MM.1S (cell line): ENCODE measurements around the gene RTKN.
"Not testable (repeated sequence)": the region's sequence is repeated elsewhere in the genome, so short reads cannot be mapped to it uniquely, and the experiment has no call there.

Experiments
- DNase-seq: peaks from one replicate; pipeline ENCODE4 v3.0.0-alpha.2; 2015
- H2AFZ ChIP-seq: fragments of 300-600 bp; sonication (generic); 2 replicates; pipeline ENCODE4 v1.6.0; 2016; ENCODE audit warnings: antibody characterized with exemption, low read length
- H3F3A ChIP-seq: fragments of 300-600 bp; sonication (generic); 2 replicates; pipeline ENCODE4 v1.6.1; 2016; ENCODE audit warnings: mild to moderate bottlenecking, antibody characterized with exemption, low read length, moderate library complexity, mixed read lengths; ENCODE audit not compliant: insufficient read depth
- H3K27ac ChIP-seq: fragments of 300-600 bp; sonication (generic); 2 replicates; pipeline ENCODE4 v1.5.1; 2016; ENCODE audit warnings: mild to moderate bottlenecking, low read length
- H3K27me3 ChIP-seq: fragments of 300-600 bp; sonication (generic); replicated peaks from 2 replicates; pipeline ENCODE4 v1.6.0; 2016; ENCODE audit warnings: low read length; ENCODE audit not compliant: insufficient read depth
- H3K36me3 ChIP-seq: fragments of 300-600 bp; sonication (generic); replicated peaks from 2 replicates; pipeline ENCODE4 v1.6.1; 2016; ENCODE audit warnings: mild to moderate bottlenecking, low read length, mixed read lengths; ENCODE audit not compliant: insufficient read depth
- H3K4me1 ChIP-seq: fragments of 300-600 bp; sonication (generic); 2 replicates; pipeline ENCODE4 v1.6.1; 2016; ENCODE audit warnings: low read length, mixed read lengths
- H3K4me2 ChIP-seq: fragments of 300-600 bp; sonication (generic); 2 replicates; pipeline ENCODE4 v1.6.0; 2016; ENCODE audit warnings: low read depth, low read length
- H3K4me3 ChIP-seq: fragments of 300-600 bp; sonication (generic); 2 replicates; pipeline ENCODE4 v1.5.1; 2016; ENCODE audit warnings: low read length, mixed read lengths
- H3K79me2 ChIP-seq: fragments of 300-600 bp; sonication (generic); 2 replicates; pipeline ENCODE4 v1.6.1; 2016; ENCODE audit warnings: mixed run types, low read length, mixed read lengths
- H3K9ac ChIP-seq: fragments of 300-600 bp; sonication (generic); 2 replicates; pipeline ENCODE4 v1.6.1; 2016; ENCODE audit warnings: low read length, mixed read lengths
- H3K9me2 ChIP-seq: fragments of 300-600 bp; sonication (generic); replicated peaks from 2 replicates; pipeline ENCODE4 v1.6.1; 2016; ENCODE audit warnings: mild to moderate bottlenecking, low read length, mixed read lengths; ENCODE audit not compliant: insufficient read depth
- H3K9me3 ChIP-seq: fragments of 300-600 bp; sonication (generic); replicated peaks from 2 replicates; pipeline ENCODE4 v1.6.1; 2016; ENCODE audit warnings: mild to moderate bottlenecking, low read length, mixed read lengths; ENCODE audit not compliant: insufficient read depth
- H4K20me1 ChIP-seq: fragments of 300-600 bp; sonication (generic); 2 replicates; pipeline ENCODE4 v1.6.1; 2016; ENCODE audit warnings: mild to moderate bottlenecking, low read length, moderate library complexity, mixed read lengths; ENCODE audit not compliant: insufficient read depth
- EZH2 ChIP-seq: fragments of 300-600 bp; sonication (generic); optimal IDR thresholded peaks from 2 replicates; pipeline ENCODE3; 2017; ENCODE audit warnings: low read depth, mild to moderate bottlenecking, antibody characterized with exemption, low read length, mixed read lengths
- EZH2phosphoT487 ChIP-seq: fragments of 300-600 bp; sonication (generic); IDR thresholded peaks from 2 replicates; pipeline ENCODE4 v1.6.1; 2018; ENCODE audit warnings: antibody characterized with exemption, low read length
- TF ChIP-seq, protein P1 (sequence below): fragments of 300-600 bp; sonication (generic); IDR thresholded peaks from 2 replicates; pipeline ENCODE4 v1.5.1; 2016; ENCODE audit warnings: antibody characterized with exemption, low read length, mixed read lengths

RTKN gene

DNA sequence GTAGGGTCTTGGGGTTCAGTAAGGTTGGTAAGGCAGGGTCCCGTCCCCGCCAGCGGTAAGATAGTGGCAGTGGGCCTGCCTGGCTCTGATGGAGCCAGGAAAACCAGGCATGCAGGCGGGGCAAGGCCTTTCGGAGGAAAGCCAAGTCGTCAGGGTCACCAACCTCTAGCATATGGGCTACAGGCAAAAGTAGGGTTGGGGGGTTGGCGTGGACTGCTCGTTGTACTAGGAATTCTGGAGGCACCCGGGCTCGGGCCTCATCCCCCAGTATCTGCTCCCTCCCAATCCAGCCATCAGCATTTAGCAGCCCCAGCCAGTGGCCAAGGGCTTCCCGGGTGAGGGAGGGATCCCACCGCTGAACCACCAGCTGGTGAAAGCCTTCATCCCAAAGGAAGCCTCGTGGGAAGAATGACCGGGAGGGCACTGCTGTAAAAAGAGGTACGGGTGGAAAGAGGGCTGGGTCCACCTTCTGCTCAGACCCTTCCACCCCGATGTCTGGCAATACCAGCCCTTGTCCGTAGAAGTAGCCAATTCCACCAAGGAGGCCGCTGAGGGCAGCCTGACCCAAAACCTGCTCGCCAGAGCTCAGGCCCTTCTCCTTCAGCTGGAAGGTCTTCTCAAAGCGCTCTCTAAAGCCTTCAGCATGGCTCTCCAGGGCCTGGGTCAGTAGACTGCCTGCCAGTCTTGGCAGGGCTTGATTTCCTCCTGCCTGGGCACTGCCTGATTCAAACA lies 20.5 kb upstream of the RTKN start:
- Histone ChIP-seq H3K36me3 (no peaks in the 10 kb centered on the region), H3K79me2 (peaks cover 23% of the 10 kb centered on the region), H3K9me3 (no peaks in the 10 kb centered on the region), H3K4me1 (peaks cover 4% of the 10 kb centered on the region; the same call in 1 of the 2 replicates), H3K4me3 (no peak overlapping the region), H3K9me2 (no peaks in the 10 kb centered on the region), H3F3A (peaks cover 7% of the 10 kb centered on the region; the same call in 1 of the 2 replicates), H4K20me1 (no peaks in the 10 kb centered on the region), H3K27ac (no peak overlapping the region), H3K4me2 (no peak overlapping the region), H3K9ac (no peak overlapping the region), H2AFZ (no peak overlapping the region), H3K27me3 (no peaks in the 10 kb centered on the region)
- TF ChIP-seq, protein P1, sequence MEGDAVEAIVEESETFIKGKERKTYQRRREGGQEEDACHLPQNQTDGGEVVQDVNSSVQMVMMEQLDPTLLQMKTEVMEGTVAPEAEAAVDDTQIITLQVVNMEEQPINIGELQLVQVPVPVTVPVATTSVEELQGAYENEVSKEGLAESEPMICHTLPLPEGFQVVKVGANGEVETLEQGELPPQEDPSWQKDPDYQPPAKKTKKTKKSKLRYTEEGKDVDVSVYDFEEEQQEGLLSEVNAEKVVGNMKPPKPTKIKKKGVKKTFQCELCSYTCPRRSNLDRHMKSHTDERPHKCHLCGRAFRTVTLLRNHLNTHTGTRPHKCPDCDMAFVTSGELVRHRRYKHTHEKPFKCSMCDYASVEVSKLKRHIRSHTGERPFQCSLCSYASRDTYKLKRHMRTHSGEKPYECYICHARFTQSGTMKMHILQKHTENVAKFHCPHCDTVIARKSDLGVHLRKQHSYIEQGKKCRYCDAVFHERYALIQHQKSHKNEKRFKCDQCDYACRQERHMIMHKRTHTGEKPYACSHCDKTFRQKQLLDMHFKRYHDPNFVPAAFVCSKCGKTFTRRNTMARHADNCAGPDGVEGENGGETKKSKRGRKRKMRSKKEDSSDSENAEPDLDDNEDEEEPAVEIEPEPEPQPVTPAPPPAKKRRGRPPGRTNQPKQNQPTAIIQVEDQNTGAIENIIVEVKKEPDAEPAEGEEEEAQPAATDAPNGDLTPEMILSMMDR = no peak
- TF ChIP-seq EZH2 (no peak), EZH2phosphoT487 (no peak)
- no peak for DNase-seq

- Histone ChIP-seq H3K9me3 (no peaks in the 10 kb centered on the region), H3K9ac (no peak overlapping the region), H3K4me3 (no peak overlapping the region), H3K27me3 (no peaks in the 10 kb centered on the region), H3K9me2 (no peaks in the 10 kb centered on the region), H3F3A (peaks cover 12% of the 10 kb centered on the region; the same call in 1 of the 2 replicates), H3K27ac (no peak overlapping the region), H3K79me2 (peaks cover 28% of the 10 kb centered on the region), H4K20me1 (no peaks in the 10 kb centered on the region), H2AFZ (no peak overlapping the region), H3K4me1 (peaks cover 8% of the 10 kb centered on the region), H3K36me3 (no peaks in the 10 kb centered on the region), H3K4me2 (no peak overlapping the region)
- TF ChIP-seq, protein P1 = peak; percentile 16; the same call in 1 of the 2 replicates
- no peak for TF ChIP-seq EZH2phosphoT487
- no peak for DNase-seq
Measured at GRCh38 chr2:74461187-74462053, 19.7 kb upstream of the RTKN start.

- not testable (repeated sequence) for H3K27me3 ChIP-seq, H3K9me3 ChIP-seq, H3K9me2 ChIP-seq, H3K4me2 ChIP-seq, H4K20me1 ChIP-seq, H3K9ac ChIP-seq, H3K4me3 ChIP-seq, H3K27ac ChIP-seq, H2AFZ ChIP-seq, H3K36me3 ChIP-seq, DNase-seq
- Histone ChIP-seq H3K4me1 (peaks cover 20% of the 10 kb centered on the region), H3F3A (peaks cover 13% of the 10 kb centered on the region; the same call in 1 of the 2 replicates), H3K79me2 (peaks cover 40% of the 10 kb centered on the region)
Measured at GRCh38 chr2:74460187-74460586, 18.4 kb upstream of the RTKN start.

GRCh38 chr2:74459503-74460118 lies 17.9 kb upstream of the RTKN start:
- H3K9me3 ChIP-seq, H3K27ac ChIP-seq, DNase-seq, H3K36me3 ChIP-seq, H4K20me1 ChIP-seq, H3K9ac ChIP-seq, H3K27me3 ChIP-seq, H2AFZ ChIP-seq, H3K9me2 ChIP-seq: not testable (repeated sequence)
- Histone ChIP-seq H3K4me1 (peaks cover 20% of the 10 kb centered on the region), H3F3A (peaks cover 13% of the 10 kb centered on the region; the same call in 1 of the 2 replicates), H3K4me2 (peak overlapping the region; percentile 77), H3K79me2 (peaks cover 38% of the 10 kb centered on the region), H3K4me3 (peak overlapping the region; percentile 69; the same call in 1 of the 2 replicates)
